Calu3 (cell line): Measurements from ENCODE around the gene ITPK1. TPM values are rescaled to one million over a fixed set of nuclear protein-coding genes. Genes with fewer than 3 reads are reported as not detected.

ENCODE experiments used
- BruUV-seq: library from RNA; stranded (reverse); fragments of 400-500 nt; replicated peaks from 2 replicates; lab custom pipeline; 2021; lab: Mats Ljungman, UMichigan
- CTCF ChIA-PET: fragments of 300-600 bp; sonication (Branson Sonifier 250); formaldehyde crosslinking; loops from one replicate; lab custom pipeline; 2022; ENCODE audit warnings: antibody characterized with exemption; lab: Charles Lee
- DNase-seq: peaks from one replicate; pipeline ENCODE4 v3.0.0; 2022
- H3K27ac Mint-ChIP-seq: one replicate; pipeline ENCODE4 v1.8.0; 2022; ENCODE audit warnings: mixed read lengths; ENCODE audit not compliant: unreplicated experiment
- H3K27me3 Mint-ChIP-seq: one replicate; pipeline ENCODE4 v1.8.0; 2022; ENCODE audit warnings: mixed read lengths; ENCODE audit not compliant: unreplicated experiment
- H3K36me3 Mint-ChIP-seq: one replicate; pipeline ENCODE4 v1.8.0; 2022; ENCODE audit warnings: mild to moderate bottlenecking, moderate library complexity, mixed read lengths; ENCODE audit not compliant: insufficient read depth, unreplicated experiment
- H3K4me1 Mint-ChIP-seq: one replicate; pipeline ENCODE4 v1.8.0; 2022; ENCODE audit warnings: mild to moderate bottlenecking, low read depth, mixed read lengths; ENCODE audit not compliant: unreplicated experiment
- H3K4me3 Mint-ChIP-seq: one replicate; pipeline ENCODE4 v1.8.0; 2022; ENCODE audit warnings: mild to moderate bottlenecking, low read depth, moderate library complexity, mixed read lengths; ENCODE audit not compliant: unreplicated experiment
- H3K9me3 Mint-ChIP-seq: one replicate; pipeline ENCODE4 v1.8.0; 2022; ENCODE audit warnings: low read depth, mixed read lengths; ENCODE audit not compliant: unreplicated experiment
- intact Hi-C: fragments of 100-400 bp; cut with micrococcal nuclease; formaldehyde crosslinking; loops from one replicate; pipeline ENCODE4 v1.10.0; 2022; ENCODE audit not compliant: unreplicated experiment
- total RNA-seq: library from RNA; stranded (reverse); gene quantifications from 2 replicates; pipeline ENCODE4 v1.2.3, GENCODE V29; 2022
- TF ChIP-seq, protein P1 (sequence below): fragments of 200-600 bp; IDR thresholded peaks from one replicate; pipeline ENCODE4 v1.8.0; 2022; ENCODE audit warnings: antibody characterized with exemption; ENCODE audit not compliant: unreplicated experiment

Gene ITPK1
- total RNA-seq, 1 experiment from 2014 or later = 94.3 TPM

DNA sequence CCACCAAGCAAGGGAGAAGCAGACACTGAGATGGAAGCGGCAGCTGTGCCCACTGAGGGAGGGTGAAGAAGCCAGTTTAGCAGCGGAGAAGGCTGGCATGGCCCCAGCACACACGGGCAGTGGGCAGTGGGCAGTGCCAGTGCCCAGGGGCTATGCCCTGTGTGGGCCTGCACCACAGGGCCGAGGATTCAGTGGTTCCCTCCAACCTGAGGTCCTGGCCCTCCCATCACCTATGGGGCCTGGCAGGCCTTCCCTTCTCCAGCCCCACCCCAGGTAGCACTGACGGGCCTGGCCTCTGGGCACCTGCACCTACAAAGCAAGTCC lies 81.1 kb downstream of the ITPK1 start:
- CTCF ChIA-PET = interaction anchor here (0.6 to 2.4 kb wide), 5 partner anchors 9 to 81 kb away, joined by 3 to 14 read pairs (median 3); no protein-coding TSS in a partner anchor
- Mint-ChIP-seq H3K4me3 (no peak overlapping the region), H3K36me3 (peaks cover 13% of the 10 kb centered on the region), H3K27ac (peak overlapping the region; percentile 17), H3K9me3 (no peaks in the 10 kb centered on the region), H3K27me3 (no peaks in the 10 kb centered on the region), H3K4me1 (peaks cover 68% of the 10 kb centered on the region)
- intact Hi-C loops = no loop called here
- no peak for DNase-seq
- TF ChIP-seq, protein P1, sequence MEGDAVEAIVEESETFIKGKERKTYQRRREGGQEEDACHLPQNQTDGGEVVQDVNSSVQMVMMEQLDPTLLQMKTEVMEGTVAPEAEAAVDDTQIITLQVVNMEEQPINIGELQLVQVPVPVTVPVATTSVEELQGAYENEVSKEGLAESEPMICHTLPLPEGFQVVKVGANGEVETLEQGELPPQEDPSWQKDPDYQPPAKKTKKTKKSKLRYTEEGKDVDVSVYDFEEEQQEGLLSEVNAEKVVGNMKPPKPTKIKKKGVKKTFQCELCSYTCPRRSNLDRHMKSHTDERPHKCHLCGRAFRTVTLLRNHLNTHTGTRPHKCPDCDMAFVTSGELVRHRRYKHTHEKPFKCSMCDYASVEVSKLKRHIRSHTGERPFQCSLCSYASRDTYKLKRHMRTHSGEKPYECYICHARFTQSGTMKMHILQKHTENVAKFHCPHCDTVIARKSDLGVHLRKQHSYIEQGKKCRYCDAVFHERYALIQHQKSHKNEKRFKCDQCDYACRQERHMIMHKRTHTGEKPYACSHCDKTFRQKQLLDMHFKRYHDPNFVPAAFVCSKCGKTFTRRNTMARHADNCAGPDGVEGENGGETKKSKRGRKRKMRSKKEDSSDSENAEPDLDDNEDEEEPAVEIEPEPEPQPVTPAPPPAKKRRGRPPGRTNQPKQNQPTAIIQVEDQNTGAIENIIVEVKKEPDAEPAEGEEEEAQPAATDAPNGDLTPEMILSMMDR = no peak
- no TSS peak for BruUV-seq

DNA sequence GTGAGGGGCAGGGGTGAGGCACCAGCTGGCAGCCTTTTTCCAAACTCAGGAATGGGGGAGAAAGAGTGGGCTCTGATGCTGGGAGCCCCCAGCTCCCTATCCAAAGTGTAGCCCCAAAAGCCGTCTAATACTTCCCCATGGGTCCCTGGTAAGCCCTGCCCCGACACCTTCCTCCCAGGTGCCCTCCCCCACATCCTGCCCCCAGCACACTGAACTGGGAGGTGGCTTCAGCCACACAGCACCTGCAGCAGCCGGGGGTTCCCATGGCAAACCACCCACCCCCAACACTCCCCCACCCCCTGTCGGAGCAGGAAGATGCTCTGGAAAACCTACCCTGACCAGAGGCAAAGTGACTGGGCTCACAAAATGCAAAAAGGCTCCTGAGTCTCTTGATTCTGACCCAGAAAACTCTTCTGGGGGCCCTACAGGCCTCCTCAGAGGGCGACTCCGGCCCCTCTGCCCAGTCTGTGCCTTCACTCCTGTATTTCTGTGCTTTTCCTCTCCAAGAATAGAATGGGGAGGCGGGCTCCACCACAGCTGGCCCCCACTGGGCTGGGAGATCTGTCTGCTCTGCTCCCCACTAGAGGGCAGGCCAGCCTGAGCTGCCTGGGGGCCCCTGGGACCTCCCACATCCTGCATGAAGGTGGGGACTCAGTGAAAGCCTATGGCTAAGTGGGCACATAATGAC lies 81.6 kb downstream of the ITPK1 start:
- H3K27ac Mint-ChIP-seq = peak overlapping the region; percentile 17
- no peaks in the 10 kb centered on the region for H3K9me3 Mint-ChIP-seq
- CTCF ChIA-PET = interaction anchor here (0.6 to 2.4 kb wide), 3 partner anchors 71 to 81 kb away, joined by 3 to 14 read pairs (median 3); no protein-coding TSS in a partner anchor
- H3K36me3 Mint-ChIP-seq = peaks cover 13% of the 10 kb centered on the region
- peak; percentile 44 for DNase-seq
- intact Hi-C loops = no loop called here
- TF ChIP-seq, protein P1 = no peak
- H3K27me3 Mint-ChIP-seq = no peaks in the 10 kb centered on the region
- no TSS peak for BruUV-seq
- H3K4me1 Mint-ChIP-seq = peaks cover 63% of the 10 kb centered on the region
- H3K4me3 Mint-ChIP-seq = no peak overlapping the region

DNA sequence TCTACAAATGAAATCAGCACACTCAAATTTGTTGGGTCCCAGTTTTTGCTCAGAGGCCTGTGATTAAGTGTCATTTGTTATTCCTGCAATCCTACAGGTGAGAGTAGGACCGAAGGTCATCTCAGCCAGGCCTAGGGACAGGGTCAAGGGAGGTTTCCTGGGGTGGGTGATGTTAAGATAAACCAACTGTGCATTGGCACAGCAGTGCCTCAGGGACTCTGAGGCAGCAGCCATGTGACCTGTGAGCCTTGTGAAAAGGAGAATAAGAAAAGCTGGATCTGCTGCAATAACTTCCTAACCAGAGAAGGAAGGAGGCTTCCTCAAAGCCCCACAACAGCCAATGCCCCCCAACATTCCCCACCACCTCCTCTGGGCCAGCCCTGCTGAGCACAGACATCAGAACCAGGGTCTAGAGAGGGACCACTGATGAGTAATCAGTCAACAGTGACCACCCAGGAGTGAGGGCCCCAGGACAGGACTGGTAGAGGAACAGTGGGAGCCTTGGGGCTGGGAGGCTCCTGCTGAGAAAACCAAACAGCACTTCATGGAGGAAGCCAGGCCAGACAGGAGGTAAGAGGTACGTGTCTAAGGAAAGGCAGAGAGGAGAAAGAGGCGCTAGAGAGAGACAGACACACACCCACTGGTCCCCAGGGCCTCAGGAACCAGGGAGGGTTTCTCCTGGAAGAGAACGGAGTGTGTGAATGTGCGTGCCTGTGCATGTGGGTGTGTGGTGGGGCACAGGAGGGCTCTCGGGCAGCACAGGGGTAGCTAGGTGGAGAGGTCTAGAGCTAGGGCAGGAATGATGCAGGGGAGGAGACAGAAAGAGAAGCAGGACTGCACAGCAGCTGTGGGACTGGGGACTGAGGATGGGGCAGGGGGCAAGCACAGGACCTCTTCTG lies 82.4 kb downstream of the ITPK1 start:
- Mint-ChIP-seq H3K4me3 (no peak overlapping the region), H3K4me1 (peaks cover 58% of the 10 kb centered on the region), H3K9me3 (no peaks in the 10 kb centered on the region), H3K36me3 (peaks cover 13% of the 10 kb centered on the region), H3K27me3 (no peaks in the 10 kb centered on the region), H3K27ac (peak overlapping the region; percentile 33)
- BruUV-seq = no TSS peak
- no peak for DNase-seq
- TF ChIP-seq, protein P1 = no peak
- intact Hi-C loops = no loop called here
- CTCF ChIA-PET = interaction anchor here (0.6 to 2.4 kb wide), 4 partner anchors 12 to 1634 kb away, joined by 3 to 14 read pairs (median 3); no protein-coding TSS in a partner anchor

DNA sequence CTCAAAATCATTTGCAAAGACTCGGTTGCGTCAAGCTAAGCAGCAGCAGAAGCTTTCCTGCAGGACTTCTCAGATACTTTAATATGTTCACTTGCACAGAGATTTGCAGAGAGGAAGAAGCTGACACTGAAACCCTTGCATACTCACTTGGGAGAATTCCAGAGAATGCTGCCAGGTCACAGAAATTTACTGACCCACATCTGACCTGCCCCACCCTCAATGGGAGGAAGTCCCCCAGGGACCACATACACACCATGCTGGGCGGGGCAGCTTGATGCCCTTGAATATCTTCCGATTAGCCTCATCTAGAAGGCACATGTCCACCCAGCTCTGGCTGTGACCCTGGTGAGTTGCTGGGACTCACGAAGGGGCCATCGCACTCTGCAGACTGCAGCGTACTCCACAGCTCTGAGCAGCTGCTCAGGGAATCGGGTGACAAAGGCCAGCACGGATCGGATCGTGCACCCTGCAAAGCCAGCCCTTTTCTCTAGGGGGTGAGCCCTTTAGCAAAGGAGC lies 83.2 kb downstream of the ITPK1 start:
- no peaks in the 10 kb centered on the region for H3K9me3 Mint-ChIP-seq
- DNase-seq = peak; percentile 54
- BruUV-seq = no TSS peak
- peaks cover 55% of the 10 kb centered on the region for H3K4me1 Mint-ChIP-seq
- peaks cover 13% of the 10 kb centered on the region for H3K36me3 Mint-ChIP-seq
- TF ChIP-seq, protein P1 = no peak
- H3K27ac Mint-ChIP-seq = peak overlapping the region; percentile 33
- intact Hi-C loops = no loop called here
- no peak overlapping the region for H3K4me3 Mint-ChIP-seq
- CTCF ChIA-PET = interaction anchor here (0.9 to 2.4 kb wide), 5 partner anchors 11 to 148 kb away, joined by 3 to 14 read pairs (median 3); no protein-coding TSS in a partner anchor
- no peaks in the 10 kb centered on the region for H3K27me3 Mint-ChIP-seq
